GM13976 (cell line): ENCODE measurements around the gene PCDHA12.
"Not testable (repeated sequence)": the region's sequence is repeated elsewhere in the genome, so short reads cannot be mapped to it uniquely, and the experiment has no call there.

Experiments
- DNase-seq: peaks from one replicate; pipeline ENCODE4 v3.0.0; 2012; ENCODE audit warnings: low spot score
- in situ Hi-C: fragments of 300-500 bp; cut with MboI; formaldehyde crosslinking; loops from one replicate; pipeline ENCODE4 v1.12.0; 2022; ENCODE audit warnings: low sequenced_read_pairs, mixed read lengths, inconsistent platforms; ENCODE audit not compliant: unreplicated experiment
- TF ChIP-seq, protein P1 (sequence below): IDR thresholded peaks from 2 replicates; pipeline ENCODE4 v1.5.1; 2012; ENCODE audit warnings: borderline replicate concordance, mild to moderate bottlenecking; ENCODE audit not compliant: insufficient read depth; ENCODE audit errors: extremely low read depth, missing control alignments, control extremely low read depth

The PCDHA12 gene

DNA sequence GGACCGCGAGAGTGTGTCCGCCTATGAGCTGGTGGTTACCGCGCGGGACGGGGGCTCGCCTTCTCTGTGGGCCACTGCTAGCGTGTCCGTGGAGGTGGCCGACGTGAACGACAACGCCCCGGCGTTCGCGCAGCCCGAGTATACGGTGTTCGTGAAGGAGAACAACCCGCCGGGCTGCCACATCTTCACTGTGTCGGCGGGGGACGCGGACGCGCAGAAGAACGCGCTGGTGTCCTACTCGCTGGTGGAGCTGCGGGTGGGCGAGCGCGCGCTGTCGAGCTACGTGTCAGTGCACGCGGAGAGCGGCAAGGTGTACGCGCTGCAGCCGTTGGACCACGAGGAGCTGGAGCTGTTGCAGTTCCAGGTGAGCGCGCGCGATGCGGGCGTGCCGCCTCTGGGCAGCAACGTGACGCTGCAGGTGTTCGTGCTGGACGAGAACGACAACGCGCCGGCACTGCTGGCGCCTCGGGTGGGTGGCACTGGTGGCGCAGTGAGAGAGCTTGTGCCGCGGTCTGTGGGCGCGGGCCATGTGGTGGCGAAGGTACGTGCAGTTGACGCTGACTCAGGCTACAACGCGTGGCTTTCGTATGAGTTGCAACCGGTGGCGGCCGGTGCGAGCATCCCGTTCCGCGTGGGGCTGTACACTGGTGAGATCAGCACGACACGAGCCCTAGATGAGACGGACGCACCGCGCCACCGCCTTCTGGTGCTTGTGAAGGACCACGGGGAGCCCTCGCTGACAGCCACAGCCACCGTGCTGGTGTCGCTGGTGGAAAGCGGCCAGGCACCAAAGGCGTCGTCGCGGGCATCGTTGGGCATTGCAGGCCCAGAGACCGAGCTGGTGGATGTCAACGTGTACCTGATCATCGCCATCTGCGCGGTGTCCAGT is 39.2 kb upstream of the PCDHA12 start:
- TF ChIP-seq, protein P1, sequence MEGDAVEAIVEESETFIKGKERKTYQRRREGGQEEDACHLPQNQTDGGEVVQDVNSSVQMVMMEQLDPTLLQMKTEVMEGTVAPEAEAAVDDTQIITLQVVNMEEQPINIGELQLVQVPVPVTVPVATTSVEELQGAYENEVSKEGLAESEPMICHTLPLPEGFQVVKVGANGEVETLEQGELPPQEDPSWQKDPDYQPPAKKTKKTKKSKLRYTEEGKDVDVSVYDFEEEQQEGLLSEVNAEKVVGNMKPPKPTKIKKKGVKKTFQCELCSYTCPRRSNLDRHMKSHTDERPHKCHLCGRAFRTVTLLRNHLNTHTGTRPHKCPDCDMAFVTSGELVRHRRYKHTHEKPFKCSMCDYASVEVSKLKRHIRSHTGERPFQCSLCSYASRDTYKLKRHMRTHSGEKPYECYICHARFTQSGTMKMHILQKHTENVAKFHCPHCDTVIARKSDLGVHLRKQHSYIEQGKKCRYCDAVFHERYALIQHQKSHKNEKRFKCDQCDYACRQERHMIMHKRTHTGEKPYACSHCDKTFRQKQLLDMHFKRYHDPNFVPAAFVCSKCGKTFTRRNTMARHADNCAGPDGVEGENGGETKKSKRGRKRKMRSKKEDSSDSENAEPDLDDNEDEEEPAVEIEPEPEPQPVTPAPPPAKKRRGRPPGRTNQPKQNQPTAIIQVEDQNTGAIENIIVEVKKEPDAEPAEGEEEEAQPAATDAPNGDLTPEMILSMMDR, result no peak
- no peak for DNase-seq
- in situ Hi-C loops, result no loop called here

DNA sequence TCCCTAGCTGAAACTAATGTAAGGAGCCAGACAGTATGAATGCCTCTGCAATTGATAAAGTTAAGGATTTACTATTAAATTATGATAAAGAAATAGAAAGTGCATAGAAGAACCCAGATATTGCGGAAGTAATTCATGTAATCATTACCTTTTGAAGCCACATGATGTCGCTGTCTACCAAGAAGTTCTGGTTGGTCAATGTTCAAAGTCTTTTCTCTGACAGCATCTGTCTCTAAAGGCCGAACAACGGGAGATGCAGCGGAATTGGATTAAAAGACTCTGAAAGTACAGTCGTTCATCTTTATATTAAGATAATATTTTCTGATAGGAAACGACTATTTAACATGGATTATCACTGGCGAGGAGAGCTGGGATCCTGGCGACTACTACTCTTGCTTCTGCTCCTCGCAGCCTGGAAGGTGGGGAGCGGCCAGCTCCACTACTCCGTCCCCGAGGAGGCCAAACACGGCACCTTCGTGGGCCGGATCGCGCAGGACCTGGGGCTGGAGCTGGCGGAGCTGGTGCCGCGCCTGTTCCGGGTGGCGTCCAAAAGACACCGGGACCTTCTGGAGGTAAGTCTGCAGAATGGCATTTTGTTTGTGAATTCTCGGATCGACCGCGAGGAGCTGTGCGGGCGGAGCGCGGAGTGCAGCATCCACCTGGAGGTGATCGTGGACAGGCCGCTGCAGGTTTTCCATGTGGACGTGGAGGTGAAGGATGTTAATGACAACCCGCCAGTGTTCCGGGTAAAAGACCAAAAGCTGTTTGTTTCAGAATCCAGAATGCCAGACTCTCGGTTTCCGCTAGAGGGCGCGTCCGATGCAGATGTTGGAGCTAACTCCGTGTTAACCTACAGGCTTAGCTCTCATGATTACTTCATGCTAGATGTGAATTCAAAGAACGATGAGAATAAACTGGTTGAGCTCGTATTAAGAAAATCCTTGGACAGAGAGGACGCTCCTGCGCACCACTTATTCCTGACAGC is 33.8 kb upstream of the PCDHA12 start, which contains the start of gene PCDHA8:
PCDHA8 (plus strand) TSS at position 210 of the 985 bp plus-strand sequence; CDS start at position 345, 135 bp downstream.
- in situ Hi-C loops, result no loop called here
- TF ChIP-seq, protein P1, result no peak
- no peak for DNase-seq

DNA sequence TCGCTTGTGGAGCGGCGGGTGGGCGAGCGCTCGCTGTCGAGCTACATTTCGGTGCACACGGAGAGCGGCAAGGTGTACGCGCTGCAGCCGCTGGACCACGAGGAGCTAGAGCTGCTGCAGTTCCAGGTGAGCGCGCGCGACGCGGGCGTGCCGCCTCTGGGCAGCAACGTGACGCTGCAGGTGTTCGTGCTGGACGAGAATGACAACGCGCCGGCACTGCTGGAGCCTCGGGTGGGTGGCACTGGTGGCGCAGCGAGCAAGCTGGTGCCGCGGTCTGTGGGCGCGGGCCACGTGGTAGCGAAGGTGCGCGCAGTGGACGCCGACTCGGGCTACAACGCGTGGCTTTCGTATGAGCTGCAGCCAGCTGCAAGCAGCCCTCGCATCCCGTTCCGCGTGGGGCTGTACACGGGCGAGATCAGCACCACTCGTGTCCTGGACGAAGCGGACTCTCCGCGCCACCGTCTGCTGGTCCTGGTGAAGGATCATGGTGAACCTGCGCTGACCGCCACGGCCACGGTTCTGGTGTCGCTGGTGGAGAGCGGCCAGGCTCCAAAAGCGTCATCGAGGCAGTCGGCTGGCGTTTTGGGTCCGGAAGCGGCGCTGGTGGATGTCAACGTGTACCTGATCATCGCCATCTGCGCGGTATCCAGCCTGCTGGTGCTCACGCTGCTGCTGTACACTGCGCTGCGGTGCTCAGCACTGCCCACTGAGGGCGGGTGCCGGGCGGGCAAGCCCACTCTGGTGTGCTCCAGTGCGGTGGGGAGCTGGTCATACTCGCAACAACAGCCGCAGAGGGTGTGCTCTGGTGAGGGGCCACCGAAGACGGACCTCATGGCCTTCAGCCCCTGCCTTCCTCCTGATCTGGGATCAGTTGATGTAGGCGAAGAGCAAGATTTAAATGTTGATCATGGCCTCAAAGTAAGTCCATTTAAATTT is 32.0 kb upstream of the PCDHA12 start:
- TF ChIP-seq, protein P1, result no peak
- in situ Hi-C loops, result no loop called here
- DNase-seq, result no peak

DNA sequence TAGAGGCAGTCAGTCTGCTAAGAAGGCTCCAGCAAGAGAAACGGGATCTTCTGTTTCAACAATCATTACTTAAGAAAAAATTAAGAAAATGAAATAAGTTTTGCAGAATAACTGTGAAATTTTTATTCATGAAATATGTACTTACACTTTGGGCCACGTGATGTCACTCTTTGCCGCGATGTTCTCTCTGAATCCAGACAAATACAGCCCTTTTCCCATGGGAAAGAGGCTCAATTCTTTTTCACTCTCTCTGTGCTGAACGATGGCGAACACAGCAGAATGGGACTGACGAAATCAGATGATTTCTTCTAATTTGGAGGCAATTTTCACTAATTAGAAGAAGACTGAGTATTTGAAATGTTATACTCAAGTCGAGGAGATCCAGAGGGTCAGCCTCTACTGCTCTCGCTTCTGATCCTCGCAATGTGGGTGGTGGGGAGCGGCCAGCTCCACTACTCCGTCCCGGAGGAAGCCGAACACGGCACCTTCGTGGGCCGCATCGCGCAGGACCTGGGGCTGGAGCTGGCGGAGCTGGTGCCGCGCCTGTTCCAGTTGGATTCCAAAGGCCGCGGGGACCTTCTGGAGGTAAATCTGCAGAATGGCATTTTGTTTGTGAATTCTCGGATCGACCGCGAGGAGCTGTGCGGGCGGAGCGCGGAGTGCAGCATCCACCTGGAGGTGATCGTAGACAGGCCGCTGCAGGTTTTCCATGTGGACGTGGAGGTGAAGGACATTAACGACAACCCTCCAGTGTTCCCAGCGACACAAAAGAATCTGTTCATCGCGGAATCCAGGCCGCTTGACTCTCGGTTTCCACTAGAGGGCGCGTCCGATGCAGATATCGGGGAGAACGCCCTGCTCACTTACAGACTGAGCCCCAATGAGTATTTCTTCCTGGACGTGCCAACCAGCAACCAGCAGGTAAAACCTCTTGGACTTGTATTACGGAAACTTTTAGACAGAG is 26.7 kb upstream of the PCDHA12 start, which contains the start of gene PCDHA9:
PCDHA9 (plus strand) TSS at position 244 of the 964 bp plus-strand sequence; CDS start at position 358, 114 bp downstream.
- DNase-seq, in situ Hi-C loops: not testable (repeated sequence)

DNA sequence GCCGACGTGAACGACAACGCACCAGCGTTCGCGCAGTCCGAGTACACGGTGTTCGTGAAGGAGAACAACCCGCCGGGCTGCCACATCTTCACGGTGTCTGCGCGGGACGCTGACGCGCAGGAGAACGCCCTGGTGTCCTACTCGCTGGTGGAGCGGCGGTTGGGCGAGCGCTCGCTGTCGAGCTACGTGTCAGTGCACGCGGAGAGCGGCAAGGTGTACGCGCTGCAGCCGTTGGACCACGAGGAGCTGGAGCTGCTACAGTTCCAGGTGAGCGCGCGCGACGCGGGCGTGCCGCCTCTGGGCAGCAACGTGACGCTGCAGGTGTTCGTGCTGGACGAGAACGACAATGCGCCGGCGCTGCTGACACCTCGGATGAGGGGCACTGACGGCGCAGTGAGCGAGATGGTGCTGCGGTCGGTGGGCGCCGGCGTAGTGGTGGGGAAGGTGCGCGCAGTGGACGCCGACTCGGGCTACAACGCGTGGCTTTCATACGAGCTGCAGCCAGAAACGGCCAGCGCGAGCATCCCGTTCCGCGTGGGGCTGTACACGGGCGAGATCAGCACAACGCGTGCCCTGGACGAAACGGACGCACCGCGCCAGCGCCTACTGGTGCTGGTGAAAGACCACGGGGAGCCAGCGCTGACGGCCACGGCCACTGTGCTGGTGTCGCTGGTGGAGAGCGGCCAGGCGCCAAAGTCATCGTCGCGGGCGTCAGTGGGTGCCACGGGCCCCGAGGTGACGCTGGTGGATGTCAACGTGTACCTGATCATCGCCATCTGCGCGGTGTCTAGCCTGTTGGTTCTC is 25.1 kb upstream of the PCDHA12 start:
- DNase-seq, in situ Hi-C loops: not testable (repeated sequence)
